GM19467 (cell line): Measurements from ENCODE around the gene SYNC.

Source experiments
- ATAC-seq: cut with Tn5 transposase; IDR thresholded peaks from one replicate; pipeline ENCODE4 v1.9.1; 2021; ENCODE audit warnings: mild to moderate bottlenecking, moderate library complexity; ENCODE audit not compliant: unreplicated experiment

The SYNC gene

GRCh38 chr1:32702599-32703478, at the start of gene SYNC:
Gene SYNC, minus strand, starts transcription at chr1:32702770. Its CDS starts 110 bp downstream, at chr1:32702660.
- no peak for ATAC-seq

- no peak for ATAC-seq
Observed at GRCh38 chr1:32749771-32750170, 47.2 kb upstream of the SYNC start.

- ATAC-seq, result no peak
Observed at GRCh38 chr1:32749332-32749731, 46.8 kb upstream of the SYNC start.

- ATAC-seq, result no peak
Observed at GRCh38 chr1:32748926-32749325, 46.4 kb upstream of the SYNC start.

GRCh38 chr1:32748348-32748747, 45.8 kb upstream of the SYNC start:
- ATAC-seq, result no peak

GRCh38 chr1:32746130-32746529, 43.6 kb upstream of the SYNC start:
- no peak for ATAC-seq

- no peak for ATAC-seq
Observed at GRCh38 chr1:32744071-32744425, 41.5 kb upstream of the SYNC start.

- no peak for ATAC-seq
Observed at GRCh38 chr1:32743380-32744070, 41.0 kb upstream of the SYNC start.

GRCh38 chr1:32742956-32743355, 40.4 kb upstream of the SYNC start:
- no peak for ATAC-seq

- ATAC-seq, result no peak
Observed at GRCh38 chr1:32742199-32742947, 39.8 kb upstream of the SYNC start.

- no peak for ATAC-seq
Observed at GRCh38 chr1:32741413-32742198, 39.0 kb upstream of the SYNC start.

GRCh38 chr1:32741059-32741412, 38.5 kb upstream of the SYNC start:
- ATAC-seq, result no peak

- no peak for ATAC-seq
Observed at GRCh38 chr1:32736812-32737791, 34.5 kb upstream of the SYNC start.

- ATAC-seq, result no peak
Observed at GRCh38 chr1:32733582-32734321, 31.2 kb upstream of the SYNC start.

GRCh38 chr1:32729254-32730046, 26.9 kb upstream of the SYNC start:
- ATAC-seq, result no peak

GRCh38 chr1:32728413-32729077, 26.0 kb upstream of the SYNC start:
- no peak for ATAC-seq

GRCh38 chr1:32727876-32728275, 25.3 kb upstream of the SYNC start:
- ATAC-seq, result no peak

GRCh38 chr1:32725615-32725982, 23.0 kb upstream of the SYNC start:
- no peak for ATAC-seq
